Stimulated activated CD4-positive, alpha-beta T cell treated with anti-CD3 and anti-CD28 coated beads, Interleukin-1b, Interleukin-23, amount 100 ng/mL, for 1 hour (primary cell): ENCODE data around the gene BMPR1B.
"Not testable (repeated sequence)": the region's sequence is repeated elsewhere in the genome, so short reads cannot be mapped to it uniquely, and the experiment has no call there.

Experiments used
- DNase-seq, 2 donors: peaks; one replicate each; pipeline ENCODE4 v3.0.0-alpha.2; 2020; ENCODE audit warnings: low read depth in 2 of 2

Gene BMPR1B

DNA sequence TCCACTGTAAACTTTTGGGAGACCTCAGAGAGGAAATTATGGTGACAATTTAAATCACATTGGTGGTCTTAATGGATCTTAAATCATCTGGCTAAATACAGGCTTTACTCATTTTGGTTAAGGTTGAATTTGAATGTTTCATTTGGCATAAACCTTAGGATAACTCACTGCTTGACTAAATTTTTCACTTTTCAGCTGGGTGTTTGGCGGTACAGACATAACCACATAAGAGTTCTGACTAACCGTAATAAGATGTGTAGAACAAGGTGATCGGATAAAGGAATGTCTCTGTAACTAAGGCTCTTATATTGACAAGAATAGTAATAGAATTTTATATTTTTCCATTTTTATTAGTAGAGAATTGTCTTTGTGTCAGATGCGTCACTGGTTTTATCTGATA is 281.0 kb downstream of the BMPR1B start:
- DNase-seq, result no peak

DNA sequence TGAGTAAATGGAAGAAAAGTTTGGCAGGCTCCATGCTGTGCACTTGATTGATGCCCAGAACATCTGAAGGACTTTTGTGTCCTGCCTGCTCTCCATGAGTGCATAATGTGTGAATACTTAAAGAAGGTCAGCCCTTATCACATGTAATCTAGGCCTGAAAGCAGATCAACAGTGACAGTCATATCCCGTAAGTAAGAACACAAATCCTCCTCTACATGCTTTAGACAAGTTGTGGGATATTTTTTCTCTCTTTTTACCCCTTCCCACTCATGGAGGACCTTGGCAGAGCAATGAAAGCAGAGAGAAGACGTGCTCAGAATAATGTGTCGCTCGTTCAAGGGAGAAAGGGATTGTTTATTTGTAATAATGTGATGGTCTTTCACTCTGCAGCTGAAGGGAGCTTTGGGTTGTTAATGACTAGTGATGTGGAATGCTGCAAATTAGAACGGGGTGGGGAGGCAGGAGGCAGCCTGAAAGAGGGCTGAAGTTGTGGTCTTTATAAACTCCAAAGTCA is 286.6 kb downstream of the BMPR1B start:
- DNase-seq, result no peak

DNA sequence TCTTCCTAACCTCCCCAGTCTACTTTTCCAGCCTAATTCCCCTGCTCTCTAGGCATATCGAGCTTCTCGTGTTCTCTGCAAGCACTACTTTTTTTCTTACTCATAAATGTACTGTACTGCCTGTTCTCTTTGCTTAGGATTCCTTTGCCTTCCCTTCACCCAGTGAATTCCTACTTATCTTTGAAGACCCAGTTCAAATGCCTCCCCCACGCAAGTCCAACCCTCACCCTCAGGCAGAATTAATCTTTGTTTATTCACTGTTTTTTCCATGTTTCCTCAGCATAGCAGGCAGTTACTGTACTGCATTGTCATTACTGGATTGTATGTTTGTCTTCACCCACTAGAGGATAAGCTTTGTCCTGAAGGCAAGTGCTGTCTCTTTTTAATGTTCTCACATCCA is 287.7 kb downstream of the BMPR1B start:
- no peak for DNase-seq

DNA sequence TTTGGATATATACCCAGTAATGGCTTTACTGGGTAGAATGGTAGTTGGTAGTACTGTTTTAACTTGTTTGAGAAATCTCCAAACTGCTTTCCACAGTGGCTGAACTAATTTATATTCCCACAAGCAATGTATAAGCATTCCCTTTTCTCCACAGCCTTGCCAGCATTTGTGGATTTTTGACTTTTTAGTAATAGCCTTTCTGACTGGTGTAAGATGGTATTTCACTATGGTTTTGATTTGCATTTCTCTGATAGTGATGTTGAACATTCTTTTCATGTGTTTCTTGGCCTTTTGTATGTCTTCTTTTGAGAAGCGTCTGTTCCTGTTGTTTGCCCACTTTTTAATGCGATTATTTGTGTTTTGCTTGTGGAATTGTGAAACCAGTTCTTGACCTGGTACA is 290.5 kb downstream of the BMPR1B start:
- DNase-seq, result no peak

DNA sequence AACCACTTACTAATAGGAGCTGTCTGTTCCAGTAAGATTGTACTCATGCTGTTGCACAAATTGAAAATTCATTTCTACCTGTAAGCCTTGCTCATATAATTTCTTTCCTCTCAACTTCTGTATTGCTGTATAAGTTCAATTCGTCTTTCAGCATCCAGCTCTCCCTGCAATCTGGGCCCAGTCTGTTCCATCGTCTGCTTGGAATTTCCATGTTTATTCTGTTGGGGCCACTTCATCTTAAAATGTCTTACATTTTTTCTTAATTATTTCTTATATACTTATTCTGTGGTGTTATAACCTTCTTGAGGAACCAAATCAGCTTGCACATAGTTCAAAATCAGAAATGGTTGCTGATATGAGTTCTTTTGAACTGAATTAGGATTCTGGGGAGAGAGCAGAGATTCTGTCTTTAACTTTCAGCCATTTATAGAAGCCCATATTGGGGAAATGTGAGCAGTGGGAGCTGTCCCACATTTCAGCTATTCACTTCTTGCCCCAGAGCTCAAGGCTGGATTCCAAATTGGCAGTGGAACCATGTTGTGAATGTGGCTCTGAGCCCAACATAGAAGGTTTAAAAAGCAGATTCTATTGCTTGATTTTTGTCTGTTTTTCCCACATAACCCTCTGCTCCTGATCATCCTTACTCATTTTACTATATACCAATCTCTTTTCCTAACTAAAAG is 291.9 kb downstream of the BMPR1B start:
- no peak for DNase-seq

DNA sequence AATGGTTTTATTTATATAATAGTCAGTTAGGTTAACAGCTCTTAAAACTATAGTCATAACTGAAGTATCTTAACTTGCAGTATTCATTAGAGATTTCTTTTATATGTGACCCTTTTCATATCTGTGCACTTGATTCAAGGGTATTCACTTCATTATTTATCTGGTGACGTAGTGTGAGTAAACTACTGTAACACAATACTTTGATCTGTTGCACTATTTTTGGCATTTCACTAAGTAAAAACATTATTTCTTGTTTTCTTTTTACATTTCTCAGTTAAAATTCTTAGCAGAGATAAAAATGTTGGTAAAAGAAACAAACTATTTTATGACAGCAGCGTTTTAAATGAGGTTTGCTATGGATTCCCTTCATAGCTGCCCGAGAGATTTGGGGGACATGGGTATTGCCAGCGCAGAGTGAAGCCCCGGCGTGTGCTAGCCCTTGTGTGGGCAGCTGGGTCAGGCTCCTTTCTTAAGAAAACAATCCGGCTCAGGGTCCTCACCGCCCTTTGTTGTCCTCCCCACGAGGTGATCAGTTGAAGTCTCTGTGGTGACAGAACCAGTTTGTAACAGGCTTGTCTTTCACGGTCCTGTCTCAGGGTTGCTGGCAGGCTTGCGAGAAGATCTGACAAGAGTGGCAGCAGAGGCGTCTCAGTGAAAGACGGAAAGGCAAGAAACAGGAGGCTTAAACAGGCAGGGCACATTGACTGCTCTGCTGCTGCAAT is 293.4 kb downstream of the BMPR1B start:
- no peak for DNase-seq

DNA sequence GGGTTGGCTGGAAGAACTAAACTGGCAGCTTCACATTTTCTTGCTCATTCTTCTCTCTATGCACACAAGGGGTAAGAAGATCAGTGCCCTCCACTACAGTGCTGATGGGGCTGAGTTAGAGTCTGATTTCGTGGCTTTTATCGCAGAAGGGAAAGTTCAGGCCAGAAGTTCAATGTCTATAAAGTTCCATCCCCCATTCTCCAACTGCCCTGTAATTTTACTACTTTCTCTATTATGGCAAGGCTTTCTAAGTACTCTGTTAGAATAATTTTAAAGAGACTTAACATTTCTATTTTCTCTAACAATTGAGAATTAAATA is 293.9 kb downstream of the BMPR1B start:
- no peak for DNase-seq

DNA sequence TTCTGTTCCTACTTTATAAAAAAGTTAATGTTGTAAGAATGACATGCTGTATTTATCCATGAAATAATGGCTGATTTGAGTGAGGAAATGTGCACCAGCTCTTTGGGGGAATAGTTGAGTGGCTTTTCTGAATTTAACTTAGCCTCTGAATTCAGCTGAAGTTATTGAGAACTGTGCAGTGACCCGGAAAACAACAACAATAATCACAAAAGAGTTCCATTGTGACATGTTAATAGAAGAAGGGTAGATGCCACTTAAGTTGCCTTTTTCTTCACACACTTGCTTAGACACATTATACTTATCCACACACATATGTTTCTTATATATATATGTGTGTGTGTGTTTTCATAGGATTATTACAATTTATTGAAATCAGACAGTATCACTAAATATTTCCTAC is 301.2 kb downstream of the BMPR1B start:
- no peak for DNase-seq

DNA sequence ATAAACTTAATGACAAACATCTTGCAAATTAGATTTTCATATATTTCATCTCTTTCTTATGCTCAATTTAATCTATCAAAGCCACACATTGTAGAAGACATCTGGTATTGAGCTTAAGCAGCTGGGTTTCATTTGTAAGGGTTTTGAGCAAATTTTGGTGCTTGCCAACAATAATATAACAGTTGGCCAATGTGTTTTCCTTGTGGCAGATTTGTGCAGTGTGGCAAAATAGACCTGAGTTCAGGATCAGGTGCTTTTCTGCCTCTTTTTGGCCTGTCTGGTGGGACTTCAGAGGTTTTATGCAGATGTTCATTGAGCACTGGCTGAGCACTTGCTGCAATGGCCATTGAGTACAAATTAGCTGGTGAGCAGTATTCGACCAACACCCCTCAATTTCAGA is 301.9 kb downstream of the BMPR1B start:
- no peak for DNase-seq

DNA sequence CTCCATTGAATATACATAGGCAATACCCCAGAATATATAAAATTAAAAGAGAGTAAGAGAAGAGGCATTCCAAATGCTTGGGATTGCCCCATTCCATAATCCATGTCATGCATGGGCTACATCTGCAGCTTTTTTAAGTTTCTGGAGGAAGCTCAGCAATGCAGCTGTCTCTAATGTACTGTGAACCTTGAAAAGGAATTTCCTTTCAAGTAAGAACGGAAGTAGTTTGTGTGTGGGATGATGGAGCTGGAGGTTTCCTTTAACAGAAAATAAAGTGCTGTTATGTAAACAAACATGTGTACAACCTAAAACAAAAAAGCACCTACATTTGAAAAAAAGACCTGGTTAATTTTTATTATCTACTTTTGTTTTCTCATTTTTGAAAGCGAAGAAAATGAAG is 303.5 kb downstream of the BMPR1B start:
- no peak for DNase-seq

DNA sequence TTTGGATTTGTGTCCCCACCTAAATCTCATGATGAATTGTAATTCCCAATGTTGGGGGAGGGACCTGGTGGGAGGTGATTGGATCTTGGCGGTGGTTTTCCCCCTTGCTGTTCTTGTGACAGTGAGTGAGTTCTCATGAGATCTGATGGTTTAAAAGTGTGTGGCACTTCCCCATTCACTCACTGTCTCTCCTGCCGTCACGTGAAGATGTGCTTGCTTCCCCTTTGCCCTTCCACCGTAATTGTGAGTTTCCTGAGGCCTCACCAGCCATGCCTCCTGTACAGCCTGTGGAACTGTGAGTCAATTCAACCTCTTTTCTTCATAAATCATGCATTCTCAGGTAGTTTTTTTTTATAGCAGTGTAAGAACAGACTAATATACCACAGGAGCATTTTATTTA is 304.0 kb downstream of the BMPR1B start:
- not testable (repeated sequence) for DNase-seq

DNA sequence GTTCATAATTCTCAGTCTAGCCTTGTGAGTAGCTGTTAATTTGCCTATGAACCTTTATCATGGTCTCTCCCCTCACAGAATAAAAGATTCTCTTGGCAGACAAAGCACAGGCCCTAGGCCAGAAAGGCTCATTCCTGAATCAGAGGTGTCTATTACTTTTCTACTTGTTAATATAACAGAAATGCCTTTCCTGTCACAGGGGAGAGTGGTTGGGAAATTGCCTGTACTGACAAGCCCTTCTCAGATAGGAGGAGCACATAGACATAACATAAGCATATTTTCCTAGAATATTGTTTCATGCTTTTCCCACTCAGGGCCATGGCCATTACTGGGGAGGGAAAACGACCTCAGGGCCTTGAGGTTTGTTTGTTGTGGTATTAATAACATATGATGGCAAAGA is 308.3 kb downstream of the BMPR1B start:
- DNase-seq, result no peak

DNA sequence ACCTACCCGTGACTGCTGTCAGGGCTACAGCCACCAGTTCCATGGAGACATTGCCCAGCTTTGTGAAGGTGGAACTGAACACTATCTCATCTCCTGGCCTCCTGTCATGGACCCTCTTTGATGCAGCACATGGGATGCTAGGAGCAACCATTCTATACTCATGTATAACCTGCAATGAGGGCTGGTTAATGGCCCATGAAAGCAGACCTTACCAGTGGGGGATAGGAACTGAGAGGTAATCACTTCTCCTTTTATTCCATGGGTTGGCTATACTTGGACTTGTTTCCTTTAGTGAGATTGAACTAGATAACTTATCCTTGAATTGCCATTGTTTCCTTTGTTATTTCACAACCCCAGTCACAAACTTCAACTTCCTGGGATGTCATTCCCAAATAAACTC is 310.6 kb downstream of the BMPR1B start:
- DNase-seq, result no peak

DNA sequence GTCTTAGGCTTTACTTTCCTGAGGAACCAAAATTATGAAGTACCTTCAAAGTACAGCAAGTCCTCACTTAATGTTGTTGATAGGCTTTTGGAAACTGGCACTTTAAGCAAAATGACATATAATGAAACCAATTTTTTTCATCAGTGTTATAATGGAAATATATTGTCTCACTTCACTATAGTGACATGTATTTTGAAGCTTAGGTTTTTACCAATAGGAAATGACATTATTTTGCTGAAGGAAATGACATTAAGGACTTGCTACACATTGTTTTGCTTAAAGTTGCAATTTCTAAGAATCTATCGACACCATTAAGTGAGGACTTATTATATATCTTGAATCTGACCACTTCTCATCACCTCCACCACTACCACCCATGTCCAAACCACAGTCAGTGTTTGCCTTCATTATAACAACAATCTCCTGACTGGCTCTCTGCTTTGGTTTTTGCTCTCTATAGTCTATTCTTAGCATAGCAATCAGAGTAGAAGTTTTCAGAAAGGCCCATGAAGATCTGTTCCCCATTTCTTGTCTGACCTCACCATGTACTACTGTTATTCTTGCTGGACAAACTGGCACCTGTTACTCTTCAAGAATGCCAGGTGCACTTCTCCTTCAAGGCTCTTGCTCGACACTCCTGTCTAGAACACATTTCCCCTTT is 311.2 kb downstream of the BMPR1B start:
- DNase-seq, result no peak

DNA sequence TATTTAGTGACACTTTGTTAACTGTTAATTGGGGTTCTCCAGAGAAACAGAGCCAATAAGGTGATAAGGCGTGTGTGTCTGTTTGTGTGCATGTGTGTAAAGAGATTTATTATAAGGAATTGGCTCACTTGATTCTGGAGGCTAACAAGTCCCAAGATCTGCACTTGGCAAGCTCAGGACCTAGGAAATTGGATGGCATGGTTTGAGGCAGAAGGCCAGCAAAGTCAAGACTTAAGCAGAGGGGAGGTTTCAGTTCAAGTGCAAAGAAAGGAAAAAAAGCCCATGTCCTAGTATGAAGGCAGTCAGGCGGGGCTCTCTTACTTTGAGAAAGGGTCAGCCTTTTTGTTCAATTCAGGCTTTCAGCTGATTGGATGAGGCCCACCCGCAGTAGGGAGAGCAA is 314.1 kb downstream of the BMPR1B start:
- no peak for DNase-seq

DNA sequence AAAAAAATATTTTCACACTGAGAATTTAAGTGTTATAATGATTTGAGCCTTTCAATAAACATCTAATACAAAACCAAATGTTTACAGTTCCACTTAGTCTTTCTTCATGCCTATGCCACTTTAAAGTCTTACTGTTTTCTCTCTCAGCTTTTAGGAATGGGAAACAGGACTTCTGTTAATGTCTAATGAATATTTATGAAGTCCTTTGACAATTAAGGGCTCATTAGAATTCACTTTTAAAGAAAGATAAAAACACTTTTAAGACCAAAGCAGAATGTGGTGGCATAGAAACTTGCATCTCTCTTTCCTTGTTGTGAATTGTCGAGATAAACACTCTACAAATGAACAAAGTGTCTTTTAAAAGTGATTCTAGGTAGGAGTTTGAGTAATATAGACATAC is 315.9 kb downstream of the BMPR1B start:
- DNase-seq, result no peak

DNA sequence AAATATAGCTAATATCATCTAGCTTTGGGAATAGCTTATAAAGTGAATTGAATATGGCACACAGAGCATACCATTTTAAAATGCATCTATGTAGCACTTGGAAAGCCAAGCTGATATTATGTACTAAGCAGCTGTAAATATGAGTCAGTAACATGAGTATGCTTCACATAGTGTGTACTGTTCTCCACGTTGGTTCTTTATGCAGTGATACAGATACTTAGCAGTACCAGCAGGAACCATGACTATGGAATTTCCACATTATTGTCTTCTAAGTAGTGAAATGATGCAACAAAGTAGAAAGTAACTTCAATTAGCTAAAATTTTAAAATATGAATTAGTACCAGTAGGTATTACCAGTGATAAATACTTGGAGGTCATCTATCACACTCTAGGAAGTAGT is 320.1 kb downstream of the BMPR1B start:
- no peak for DNase-seq

DNA sequence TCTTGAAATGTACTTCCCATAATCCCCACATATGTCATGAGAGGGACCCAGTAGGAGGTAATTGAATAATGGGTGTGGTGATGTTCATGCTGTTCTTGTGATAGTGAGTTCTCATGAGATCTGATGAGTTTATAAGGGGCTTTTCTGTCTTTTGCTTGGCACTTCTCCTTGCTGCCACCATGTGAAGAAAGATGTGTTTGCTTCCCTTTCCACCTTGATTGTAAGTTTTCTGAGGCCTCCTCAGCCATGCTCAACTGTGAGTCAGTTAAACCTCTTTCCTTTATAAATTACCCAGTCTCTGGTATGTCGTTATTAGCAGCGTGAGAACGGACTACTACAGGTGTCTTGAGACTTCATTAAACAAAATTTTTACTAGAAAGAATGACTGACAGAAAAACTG is 323.2 kb downstream of the BMPR1B start:
- no peak for DNase-seq

DNA sequence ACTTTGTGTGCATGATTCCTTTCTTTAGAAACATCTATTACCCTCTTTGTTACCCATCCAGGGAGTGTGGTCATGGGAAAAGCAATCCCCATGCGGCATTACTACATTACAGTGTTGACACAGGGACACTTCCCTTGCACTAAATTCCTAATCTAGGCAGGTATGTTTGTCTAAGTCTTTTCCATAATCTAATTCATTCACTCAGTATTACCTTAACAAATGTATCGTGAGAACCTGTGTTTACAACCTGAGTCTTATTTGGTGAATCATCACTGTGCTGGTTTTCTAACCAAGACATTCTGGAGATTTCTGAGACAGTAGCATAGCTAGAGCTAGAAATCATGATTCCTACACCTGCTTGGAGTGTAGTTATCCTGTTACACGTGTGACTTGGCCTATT is 326.8 kb downstream of the BMPR1B start:
- no peak for DNase-seq

DNA sequence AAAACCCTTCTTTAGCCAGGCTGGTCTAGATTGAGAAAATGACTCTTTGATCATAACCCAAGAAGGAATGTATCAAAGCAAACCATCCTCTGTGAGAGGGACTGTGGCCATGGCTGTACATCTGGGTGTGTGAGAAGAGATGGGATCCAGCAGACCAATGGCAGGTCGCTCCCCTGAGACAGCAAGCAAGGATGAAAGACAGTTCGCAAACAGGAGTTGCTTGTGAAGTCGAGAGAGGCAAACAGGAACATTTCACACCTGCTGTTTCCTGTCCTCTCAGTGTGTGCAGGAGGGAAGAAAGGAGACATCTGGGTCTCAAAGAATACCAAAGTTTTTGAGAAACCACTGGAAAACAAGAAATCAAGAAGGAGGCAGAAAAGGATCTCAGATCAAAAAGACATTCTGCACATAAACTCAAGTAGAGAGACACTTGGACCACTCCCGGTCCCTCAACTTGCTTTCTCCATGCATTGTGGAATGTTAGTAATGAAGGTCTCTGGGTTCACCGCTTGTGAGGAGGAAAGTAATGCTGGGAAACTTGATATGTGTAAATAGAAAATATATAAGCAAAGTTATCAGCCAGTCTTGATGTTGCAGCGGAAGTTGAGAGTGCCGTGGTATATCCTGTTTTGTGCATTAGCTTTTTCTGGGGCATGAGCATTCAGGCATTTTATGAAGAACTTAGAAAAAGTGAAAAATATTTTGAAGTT is 327.5 kb downstream of the BMPR1B start:
- no peak for DNase-seq

DNA sequence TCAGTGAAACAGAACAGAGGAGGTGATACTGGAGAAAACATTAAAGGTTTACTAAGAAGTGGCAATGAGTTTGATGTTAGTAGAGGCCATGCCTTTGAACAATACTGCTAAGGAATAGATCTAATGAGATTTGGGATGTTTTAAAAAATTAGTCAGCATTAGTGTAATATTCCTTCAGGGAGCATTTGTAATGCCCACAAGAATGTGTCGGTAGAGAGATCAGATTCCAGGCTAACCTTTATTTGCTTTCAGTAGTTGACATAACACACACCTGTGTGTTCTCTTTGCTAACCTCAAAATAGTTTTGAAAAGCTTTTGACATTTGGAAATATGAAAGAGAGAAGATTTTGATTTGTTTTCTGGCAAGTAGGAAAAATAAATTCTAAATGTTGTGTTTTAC is 328.8 kb downstream of the BMPR1B start:
- no peak for DNase-seq

DNA sequence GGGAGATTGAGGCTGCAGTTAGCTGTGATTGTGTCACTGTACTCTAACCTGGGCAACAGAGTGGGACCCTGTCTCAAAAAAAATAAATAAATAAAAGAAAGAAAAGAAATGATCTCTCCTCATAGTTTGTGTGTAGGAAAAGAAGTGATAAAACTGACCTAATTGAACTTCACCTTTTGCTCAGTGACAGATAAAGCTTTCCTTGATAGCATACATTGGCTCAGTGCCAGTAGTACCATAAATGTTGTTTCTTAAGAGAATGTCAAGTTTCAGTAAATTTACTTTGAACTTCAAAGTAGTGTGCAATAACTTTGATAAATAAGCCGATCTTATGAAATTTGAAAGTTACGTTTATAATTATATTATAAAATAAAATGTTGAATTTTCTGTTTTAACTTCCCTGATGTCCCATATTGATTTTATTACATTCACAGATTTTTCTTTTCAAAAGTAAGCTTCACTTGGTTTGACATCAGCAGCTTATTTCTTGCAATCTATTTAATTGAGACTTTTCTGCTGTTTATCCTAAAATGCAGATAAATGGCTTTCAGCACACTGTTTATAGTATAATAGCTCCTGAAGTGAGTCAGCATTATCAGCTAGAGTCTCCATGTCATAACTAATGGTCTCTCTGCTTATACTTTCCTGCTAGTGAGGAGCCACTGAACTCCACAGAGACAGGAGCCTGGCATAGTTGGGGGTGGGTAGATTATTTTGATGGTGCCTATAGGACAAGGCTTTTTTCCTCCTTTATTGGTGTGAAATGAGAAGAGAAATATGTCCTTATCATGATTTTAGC is 330.1 kb downstream of the BMPR1B start:
- DNase-seq, result no peak
